HEK293T (cell line): ENCODE measurements around the gene ARHGEF38.

Experiments used
- FOXA1 ChIP-seq: fragments of 450-650 bp; IDR thresholded peaks from 2 replicates; pipeline ENCODE4 v1.6.1; 2016; ENCODE audit warnings: mild to moderate bottlenecking
- FOXK2 ChIP-seq: fragments of 450-650 bp; IDR thresholded peaks from 2 replicates; pipeline ENCODE4 v1.6.1; 2016; ENCODE audit warnings: mild to moderate bottlenecking
- FOXM1 ChIP-seq: fragments of 450-650 bp; IDR thresholded peaks from 2 replicates; pipeline ENCODE4 v1.6.1; 2017; ENCODE audit warnings: mild to moderate bottlenecking, borderline replicate concordance
- L3MBTL2 ChIP-seq: fragments of 450-650 bp; conservative IDR thresholded peaks from 2 replicates; pipeline ENCODE4 v1.6.1; 2016; ENCODE audit warnings: mild to moderate bottlenecking
- LEF1 ChIP-seq: fragments of 450-650 bp; IDR thresholded peaks from 2 replicates; pipeline ENCODE4 v1.6.1; 2017; ENCODE audit warnings: mild to moderate bottlenecking, borderline replicate concordance
- NFRKB ChIP-seq: fragments of 450-650 bp; IDR thresholded peaks from 2 replicates; pipeline ENCODE4 v1.6.1; 2016; ENCODE audit warnings: mild to moderate bottlenecking, moderate library complexity
- PKNOX1 ChIP-seq: fragments of 450-650 bp; IDR thresholded peaks from 2 replicates; pipeline ENCODE4 v1.6.1; 2016
- SP1 ChIP-seq: fragments of 450-650 bp; IDR thresholded peaks from 2 replicates; pipeline ENCODE4 v1.6.1; 2017
- SUZ12 ChIP-seq: fragments of 450-650 bp; IDR thresholded peaks from 2 replicates; pipeline ENCODE4 v1.6.1; 2016; ENCODE audit warnings: mild to moderate bottlenecking
- TARDBP ChIP-seq: fragments of 450-650 bp; IDR thresholded peaks from 2 replicates; pipeline ENCODE4 v1.6.1; 2016
- ZNF384 ChIP-seq: fragments of 450-650 bp; IDR thresholded peaks from 2 replicates; pipeline ENCODE4 v1.6.1; 2016

- TF ChIP-seq FOXK2 = no peak
- TF ChIP-seq FOXM1 = no peak
- TF ChIP-seq NFRKB = no peak
- TF ChIP-seq L3MBTL2 = no peak
- no peak for TF ChIP-seq ZNF384
- TF ChIP-seq FOXA1 = no peak
- TF ChIP-seq SUZ12 = no peak
- TF ChIP-seq PKNOX1 = no peak
- no peak for TF ChIP-seq SP1
- TF ChIP-seq LEF1 = no peak
- TF ChIP-seq TARDBP = no peak
Measured at GRCh38 chr4:105666693-105667092, 114.3 kb downstream of the ARHGEF38 start.
